WTC11 (cell line): ENCODE data around the gene TMCC1. TPM values are rescaled to one million over a fixed set of nuclear protein-coding genes. Genes with fewer than 3 reads are reported as not detected.
A peak's percentile ranks its signal among the peaks of the same experiment; 100 is the strongest.
"Not testable (repeated sequence)": the region's sequence is repeated elsewhere in the genome, so short reads cannot be mapped to it uniquely, and the experiment has no call there.

Experiments used
- ATAC-seq: fragments of 200-7000 bp; cut with Tn5 transposase; 2 replicates; pipeline ENCODE4 v1.10.0; 2021; ENCODE audit warnings: mild to moderate bottlenecking, moderate library complexity
- CTCF ChIA-PET: fragments of 300-600 bp; sonication (Branson Sonifier 250); formaldehyde crosslinking; loops from one replicate; lab custom pipeline; 2021; ENCODE audit warnings: antibody characterized with exemption; lab: Charles Lee
- POLR2A ChIA-PET: fragments of 350-600 bp; sonication (Branson Sonifier 250); formaldehyde crosslinking; loops from one replicate; lab custom pipeline; 2021; ENCODE audit warnings: antibody characterized with exemption; lab: Charles Lee
- DNase-seq: peaks from one replicate; pipeline ENCODE4 v3.0.0; 2021; ENCODE audit warnings: low spot score
- H3K27ac Mint-ChIP-seq: 2 replicates; pipeline ENCODE4 v1.8.0; 2021; ENCODE audit warnings: mixed read lengths
- H3K27me3 Mint-ChIP-seq: 2 replicates; pipeline ENCODE4 v1.8.0; 2021; ENCODE audit warnings: low read depth, mild to moderate bottlenecking, moderate library complexity, mixed read lengths
- H3K36me3 Mint-ChIP-seq: 2 replicates; pipeline ENCODE4 v1.8.0; 2021; ENCODE audit warnings: mixed read lengths
- H3K4me1 Mint-ChIP-seq: 2 replicates; pipeline ENCODE4 v1.8.0; 2022; ENCODE audit warnings: mixed read lengths
- H3K4me3 Mint-ChIP-seq: 2 replicates; pipeline ENCODE4 v1.8.0; 2021; ENCODE audit warnings: mild to moderate bottlenecking, moderate library complexity, mixed read lengths
- H3K9me3 Mint-ChIP-seq: 2 replicates; pipeline ENCODE4 v1.8.0; 2021; ENCODE audit warnings: mixed read lengths
- CREM ChIP-seq: sonication (generic); formaldehyde crosslinking; IDR thresholded peaks from 2 replicates; pipeline ENCODE4 v1.8.1; 2022; ENCODE audit warnings: mild to moderate bottlenecking, missing genetic modification reagents, moderate library complexity
- ELF4 ChIP-seq: sonication (generic); formaldehyde crosslinking; IDR thresholded peaks from 2 replicates; pipeline ENCODE4 v1.8.1; 2022; ENCODE audit warnings: low read depth, mild to moderate bottlenecking, moderate library complexity, missing genetic modification reagents
- ETV6 ChIP-seq: sonication (generic); formaldehyde crosslinking; IDR thresholded peaks from 2 replicates; pipeline ENCODE4 v1.8.1; 2022; ENCODE audit warnings: mild to moderate bottlenecking, missing genetic modification reagents
- GABPB1 ChIP-seq: sonication (generic); formaldehyde crosslinking; IDR thresholded peaks from 2 replicates; pipeline ENCODE4 v1.8.1; 2023; ENCODE audit warnings: mild to moderate bottlenecking, missing genetic modification reagents
- JAZF1 ChIP-seq: fragments of 250-450 bp; sonication (Bioruptor Pico); IDR thresholded peaks from 2 replicates; pipeline ENCODE4 v1.9.0; 2021; ENCODE audit warnings: moderate library complexity, mild to moderate bottlenecking, inconsistent platforms
- MXD4 ChIP-seq: fragments of 250-450 bp; sonication (Bioruptor Pico); IDR thresholded peaks from 2 replicates; pipeline ENCODE4 v1.8.0; 2021; ENCODE audit warnings: mild to moderate bottlenecking, moderate library complexity, borderline replicate concordance
- MYBL2 ChIP-seq: sonication (generic); formaldehyde crosslinking; IDR thresholded peaks from 2 replicates; pipeline ENCODE4 v1.8.1; 2023; ENCODE audit warnings: mild to moderate bottlenecking, moderate library complexity, missing genetic modification reagents
- NFATC4 ChIP-seq: fragments of 250-450 bp; sonication (Bioruptor Pico); IDR thresholded peaks from 2 replicates; pipeline ENCODE4 v1.9.0; 2021; ENCODE audit warnings: mild to moderate bottlenecking
- NR2C2 ChIP-seq: sonication (generic); formaldehyde crosslinking; IDR thresholded peaks from 2 replicates; pipeline ENCODE4 v1.8.0; 2022; ENCODE audit warnings: mild to moderate bottlenecking, missing genetic modification reagents
- OVOL2 ChIP-seq: fragments of 250-450 bp; sonication (Bioruptor Pico); IDR thresholded peaks from 2 replicates; pipeline ENCODE4 v1.9.0; 2021; ENCODE audit warnings: mild to moderate bottlenecking, borderline replicate concordance
- TP53 ChIP-seq: sonication (generic); formaldehyde crosslinking; IDR thresholded peaks from 2 replicates; pipeline ENCODE4 v1.8.1; 2023; ENCODE audit warnings: mild to moderate bottlenecking, missing genetic modification reagents
- ZBTB21 ChIP-seq: sonication (generic); formaldehyde crosslinking; IDR thresholded peaks from 2 replicates; pipeline ENCODE4 v1.8.1; 2023; ENCODE audit warnings: mild to moderate bottlenecking, missing genetic modification reagents, borderline replicate concordance
- ZNF121 ChIP-seq: sonication (generic); formaldehyde crosslinking; IDR thresholded peaks from 2 replicates; pipeline ENCODE4 v1.8.0; 2023; ENCODE audit warnings: missing genetic modification reagents
- ZNF219 ChIP-seq: sonication (generic); formaldehyde crosslinking; IDR thresholded peaks from 2 replicates; pipeline ENCODE4 v1.8.0; 2023; ENCODE audit warnings: missing genetic modification reagents, mild to moderate bottlenecking, borderline replicate concordance
- total RNA-seq: library from RNA; stranded (reverse); gene quantifications from 3 replicates; pipeline ENCODE4 v1.2.3, GENCODE V29; 2021
- TF ChIP-seq, protein P1 (sequence below): sonication (generic); formaldehyde crosslinking; IDR thresholded peaks from 2 replicates; pipeline ENCODE4 v1.8.1; 2023; ENCODE audit warnings: mild to moderate bottlenecking, missing genetic modification reagents, borderline replicate concordance
- TF ChIP-seq, protein P2 (sequence below): sonication (generic); formaldehyde crosslinking; IDR thresholded peaks from 2 replicates; pipeline ENCODE4 v1.8.1; 2022; ENCODE audit warnings: mild to moderate bottlenecking, moderate library complexity, missing genetic modification reagents
- TF ChIP-seq, protein P3 (sequence below): fragments of 250-450 bp; sonication (Bioruptor Pico); IDR thresholded peaks from 2 replicates; pipeline ENCODE4 v2.1.2; 2022; ENCODE audit warnings: mild to moderate bottlenecking, moderate library complexity
- TF ChIP-seq, protein P4 (sequence below): sonication (generic); formaldehyde crosslinking; IDR thresholded peaks from 2 replicates; pipeline ENCODE4 v1.8.1; 2022; ENCODE audit warnings: missing genetic modification reagents, borderline replicate concordance
- TF ChIP-seq, protein P5 (sequence below): sonication (generic); formaldehyde crosslinking; IDR thresholded peaks from 2 replicates; pipeline ENCODE4 v1.8.1; 2022; ENCODE audit warnings: low read depth, mild to moderate bottlenecking, moderate library complexity, missing genetic modification reagents, borderline replicate concordance
- TF ChIP-seq, protein P6 (sequence below): sonication (generic); formaldehyde crosslinking; IDR thresholded peaks from 2 replicates; pipeline ENCODE4 v1.8.0; 2022; ENCODE audit warnings: mild to moderate bottlenecking, missing genetic modification reagents
- TF ChIP-seq, protein P7 (sequence below): sonication (generic); formaldehyde crosslinking; IDR thresholded peaks from 2 replicates; pipeline ENCODE4 v1.8.0; 2022; ENCODE audit warnings: mild to moderate bottlenecking, missing genetic modification reagents

Gene TMCC1
- total RNA-seq, 1 experiment from 2014 or later, result 29.3 TPM

DNA sequence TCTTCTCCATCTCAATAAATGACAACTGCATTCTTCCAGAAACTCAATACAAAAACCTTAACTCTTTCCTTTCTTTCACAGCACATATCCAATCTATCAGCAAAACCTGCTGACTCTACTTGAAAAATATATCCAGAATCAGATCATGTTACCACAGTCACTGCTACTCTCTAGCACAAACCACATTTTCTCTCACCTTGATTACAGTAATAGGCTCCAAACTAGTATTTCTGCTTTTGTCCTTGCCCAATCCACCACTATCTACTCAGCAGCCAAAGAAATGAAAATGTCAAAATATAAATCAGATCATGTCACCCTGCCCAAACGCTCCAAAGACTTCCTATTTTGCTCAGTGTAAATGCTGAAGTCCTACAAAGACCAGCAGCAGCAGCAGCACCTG is 15.2 kb downstream of the TMCC1 start:
- ATAC-seq, result no peak
- Mint-ChIP-seq H3K4me3 (no peak overlapping the region), H3K27ac (peak overlapping the region; percentile 57; the same call in 1 of the 2 replicates), H3K27me3 (no peaks in the 10 kb centered on the region), H3K9me3 (0 out of 2 replicates have a peak, but pooled peaks cover 5% of the 10 kb centered on the region), H3K36me3 (peaks cover 33% of the 10 kb centered on the region), H3K4me1 (no peaks in the 10 kb centered on the region)
- TF ChIP-seq JAZF1 (CRISPR knock-in tag) (no peak), ZBTB21 (CRISPR knock-in tag) (no peak), TP53 (no peak), CREM (CRISPR knock-in tag) (no peak), OVOL2 (CRISPR knock-in tag) (no peak), MXD4 (CRISPR knock-in tag) (no peak), ETV6 (CRISPR knock-in tag) (no peak), MYBL2 (CRISPR knock-in tag) (no peak)
- TF ChIP-seq, protein P1, sequence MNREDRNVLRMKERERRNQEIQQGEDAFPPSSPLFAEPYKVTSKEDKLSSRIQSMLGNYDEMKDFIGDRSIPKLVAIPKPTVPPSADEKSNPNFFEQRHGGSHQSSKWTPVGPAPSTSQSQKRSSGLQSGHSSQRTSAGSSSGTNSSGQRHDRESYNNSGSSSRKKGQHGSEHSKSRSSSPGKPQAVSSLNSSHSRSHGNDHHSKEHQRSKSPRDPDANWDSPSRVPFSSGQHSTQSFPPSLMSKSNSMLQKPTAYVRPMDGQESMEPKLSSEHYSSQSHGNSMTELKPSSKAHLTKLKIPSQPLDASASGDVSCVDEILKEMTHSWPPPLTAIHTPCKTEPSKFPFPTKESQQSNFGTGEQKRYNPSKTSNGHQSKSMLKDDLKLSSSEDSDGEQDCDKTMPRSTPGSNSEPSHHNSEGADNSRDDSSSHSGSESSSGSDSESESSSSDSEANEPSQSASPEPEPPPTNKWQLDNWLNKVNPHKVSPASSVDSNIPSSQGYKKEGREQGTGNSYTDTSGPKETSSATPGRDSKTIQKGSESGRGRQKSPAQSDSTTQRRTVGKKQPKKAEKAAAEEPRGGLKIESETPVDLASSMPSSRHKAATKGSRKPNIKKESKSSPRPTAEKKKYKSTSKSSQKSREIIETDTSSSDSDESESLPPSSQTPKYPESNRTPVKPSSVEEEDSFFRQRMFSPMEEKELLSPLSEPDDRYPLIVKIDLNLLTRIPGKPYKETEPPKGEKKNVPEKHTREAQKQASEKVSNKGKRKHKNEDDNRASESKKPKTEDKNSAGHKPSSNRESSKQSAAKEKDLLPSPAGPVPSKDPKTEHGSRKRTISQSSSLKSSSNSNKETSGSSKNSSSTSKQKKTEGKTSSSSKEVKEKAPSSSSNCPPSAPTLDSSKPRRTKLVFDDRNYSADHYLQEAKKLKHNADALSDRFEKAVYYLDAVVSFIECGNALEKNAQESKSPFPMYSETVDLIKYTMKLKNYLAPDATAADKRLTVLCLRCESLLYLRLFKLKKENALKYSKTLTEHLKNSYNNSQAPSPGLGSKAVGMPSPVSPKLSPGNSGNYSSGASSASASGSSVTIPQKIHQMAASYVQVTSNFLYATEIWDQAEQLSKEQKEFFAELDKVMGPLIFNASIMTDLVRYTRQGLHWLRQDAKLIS (CRISPR knock-in tag), result no peak
- TF ChIP-seq, protein P2, sequence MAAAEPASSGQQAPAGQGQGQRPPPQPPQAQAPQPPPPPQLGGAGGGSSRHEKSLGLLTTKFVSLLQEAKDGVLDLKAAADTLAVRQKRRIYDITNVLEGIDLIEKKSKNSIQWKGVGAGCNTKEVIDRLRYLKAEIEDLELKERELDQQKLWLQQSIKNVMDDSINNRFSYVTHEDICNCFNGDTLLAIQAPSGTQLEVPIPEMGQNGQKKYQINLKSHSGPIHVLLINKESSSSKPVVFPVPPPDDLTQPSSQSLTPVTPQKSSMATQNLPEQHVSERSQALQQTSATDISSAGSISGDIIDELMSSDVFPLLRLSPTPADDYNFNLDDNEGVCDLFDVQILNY, result no peak
- DNase-seq, result no peak
- CTCF ChIA-PET, result no interaction called here
- POLR2A ChIA-PET, result no interaction called here

DNA sequence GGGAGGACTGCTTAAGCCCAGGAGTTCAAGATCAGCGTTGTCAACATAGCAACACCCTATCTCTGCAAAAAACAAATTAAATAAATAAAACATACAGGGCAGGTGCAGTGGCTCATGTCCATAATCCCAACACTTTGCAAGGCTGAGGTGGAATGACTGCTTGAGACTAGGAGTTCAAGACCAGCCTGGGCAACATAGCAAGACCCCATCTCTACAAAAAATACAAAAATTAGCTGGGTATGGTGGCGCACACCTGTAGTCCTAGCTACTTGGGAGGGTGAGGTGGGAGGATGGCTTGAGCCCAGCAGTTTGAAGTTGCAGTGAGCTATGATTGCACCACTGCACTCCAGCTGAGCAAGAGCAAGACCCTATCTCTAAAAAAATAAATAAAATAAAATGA is 19.0 kb downstream of the TMCC1 start:
- ATAC-seq, H3K27ac Mint-ChIP-seq, H3K4me3 Mint-ChIP-seq, CTCF ChIA-PET, H3K27me3 Mint-ChIP-seq, H3K4me1 Mint-ChIP-seq, DNase-seq, POLR2A ChIA-PET, H3K9me3 Mint-ChIP-seq: not testable (repeated sequence)
- TF ChIP-seq ZNF121, result peak; percentile 71; the same call in 1 of the 2 replicates
- peaks cover 33% of the 10 kb centered on the region for H3K36me3 Mint-ChIP-seq

DNA sequence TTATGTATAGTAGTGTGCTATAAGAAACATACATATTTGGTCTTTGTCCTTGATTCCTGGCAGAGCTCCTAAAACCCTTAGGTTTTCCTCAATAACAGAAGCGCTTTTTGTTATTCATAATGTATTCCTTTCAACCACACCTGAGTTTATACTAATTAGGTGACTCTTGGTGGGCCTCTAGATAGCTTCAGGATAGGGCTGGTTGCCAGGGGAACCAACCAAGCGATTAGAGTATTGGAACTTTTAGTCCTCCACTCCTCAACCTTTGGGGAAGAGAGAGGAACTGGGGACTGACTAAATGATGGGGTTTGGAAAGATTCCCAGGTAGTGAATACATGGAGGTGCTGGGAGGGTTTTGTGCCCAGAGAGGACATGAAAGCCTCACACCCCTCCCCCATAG is 24.6 kb downstream of the TMCC1 start:
- Mint-ChIP-seq H3K27me3 (no peaks in the 10 kb centered on the region), H3K36me3 (peaks cover 18% of the 10 kb centered on the region), H3K4me3 (no peak overlapping the region), H3K9me3 (no peaks in the 10 kb centered on the region), H3K27ac (no peak overlapping the region), H3K4me1 (peaks cover 26% of the 10 kb centered on the region)
- CTCF ChIA-PET, result no interaction called here
- POLR2A ChIA-PET, result no interaction called here
- ATAC-seq (peak; percentile 50), DNase-seq (no peak)
- TF ChIP-seq OVOL2 (CRISPR knock-in tag), result no peak
- TF ChIP-seq, protein P3, sequence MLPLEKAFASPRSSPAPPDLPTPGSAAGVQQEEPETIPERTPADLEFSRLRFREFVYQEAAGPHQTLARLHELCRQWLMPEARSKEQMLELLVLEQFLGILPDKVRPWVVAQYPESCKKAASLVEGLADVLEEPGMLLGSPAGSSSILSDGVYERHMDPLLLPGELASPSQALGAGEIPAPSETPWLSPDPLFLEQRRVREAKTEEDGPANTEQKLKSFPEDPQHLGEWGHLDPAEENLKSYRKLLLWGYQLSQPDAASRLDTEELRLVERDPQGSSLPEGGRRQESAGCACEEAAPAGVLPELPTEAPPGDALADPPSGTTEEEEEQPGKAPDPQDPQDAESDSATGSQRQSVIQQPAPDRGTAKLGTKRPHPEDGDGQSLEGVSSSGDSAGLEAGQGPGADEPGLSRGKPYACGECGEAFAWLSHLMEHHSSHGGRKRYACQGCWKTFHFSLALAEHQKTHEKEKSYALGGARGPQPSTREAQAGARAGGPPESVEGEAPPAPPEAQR (CRISPR knock-in tag), result no peak
- no peak for TF ChIP-seq NR2C2 (CRISPR knock-in tag)
- no peak for TF ChIP-seq GABPB1 (CRISPR knock-in tag)
- TF ChIP-seq, protein P4, sequence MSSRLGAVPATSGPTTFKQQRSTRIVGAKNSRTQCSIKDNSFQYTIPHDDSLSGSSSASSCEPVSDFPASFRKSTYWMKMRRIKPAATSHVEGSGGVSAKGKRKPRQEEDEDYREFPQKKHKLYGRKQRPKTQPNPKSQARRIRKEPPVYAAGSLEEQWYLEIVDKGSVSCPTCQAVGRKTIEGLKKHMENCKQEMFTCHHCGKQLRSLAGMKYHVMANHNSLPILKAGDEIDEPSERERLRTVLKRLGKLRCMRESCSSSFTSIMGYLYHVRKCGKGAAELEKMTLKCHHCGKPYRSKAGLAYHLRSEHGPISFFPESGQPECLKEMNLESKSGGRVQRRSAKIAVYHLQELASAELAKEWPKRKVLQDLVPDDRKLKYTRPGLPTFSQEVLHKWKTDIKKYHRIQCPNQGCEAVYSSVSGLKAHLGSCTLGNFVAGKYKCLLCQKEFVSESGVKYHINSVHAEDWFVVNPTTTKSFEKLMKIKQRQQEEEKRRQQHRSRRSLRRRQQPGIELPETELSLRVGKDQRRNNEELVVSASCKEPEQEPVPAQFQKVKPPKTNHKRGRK, result no peak
- no peak for TF ChIP-seq NFATC4
- TF ChIP-seq, protein P5, sequence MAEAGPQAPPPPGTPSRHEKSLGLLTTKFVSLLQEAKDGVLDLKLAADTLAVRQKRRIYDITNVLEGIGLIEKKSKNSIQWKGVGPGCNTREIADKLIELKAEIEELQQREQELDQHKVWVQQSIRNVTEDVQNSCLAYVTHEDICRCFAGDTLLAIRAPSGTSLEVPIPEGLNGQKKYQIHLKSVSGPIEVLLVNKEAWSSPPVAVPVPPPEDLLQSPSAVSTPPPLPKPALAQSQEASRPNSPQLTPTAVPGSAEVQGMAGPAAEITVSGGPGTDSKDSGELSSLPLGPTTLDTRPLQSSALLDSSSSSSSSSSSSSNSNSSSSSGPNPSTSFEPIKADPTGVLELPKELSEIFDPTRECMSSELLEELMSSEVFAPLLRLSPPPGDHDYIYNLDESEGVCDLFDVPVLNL, result no peak
- TF ChIP-seq ZNF219 (CRISPR knock-in tag), result no peak
- TF ChIP-seq, protein P6, sequence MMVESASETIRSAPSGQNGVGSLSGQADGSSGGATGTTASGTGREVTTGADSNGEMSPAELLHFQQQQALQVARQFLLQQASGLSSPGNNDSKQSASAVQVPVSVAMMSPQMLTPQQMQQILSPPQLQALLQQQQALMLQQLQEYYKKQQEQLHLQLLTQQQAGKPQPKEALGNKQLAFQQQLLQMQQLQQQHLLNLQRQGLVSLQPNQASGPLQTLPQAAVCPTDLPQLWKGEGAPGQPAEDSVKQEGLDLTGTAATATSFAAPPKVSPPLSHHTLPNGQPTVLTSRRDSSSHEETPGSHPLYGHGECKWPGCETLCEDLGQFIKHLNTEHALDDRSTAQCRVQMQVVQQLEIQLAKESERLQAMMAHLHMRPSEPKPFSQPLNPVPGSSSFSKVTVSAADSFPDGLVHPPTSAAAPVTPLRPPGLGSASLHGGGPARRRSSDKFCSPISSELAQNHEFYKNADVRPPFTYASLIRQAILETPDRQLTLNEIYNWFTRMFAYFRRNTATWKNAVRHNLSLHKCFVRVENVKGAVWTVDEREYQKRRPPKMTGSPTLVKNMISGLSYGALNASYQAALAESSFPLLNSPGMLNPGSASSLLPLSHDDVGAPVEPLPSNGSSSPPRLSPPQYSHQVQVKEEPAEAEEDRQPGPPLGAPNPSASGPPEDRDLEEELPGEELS (CRISPR knock-in tag), result no peak
- no peak for TF ChIP-seq ELF4 (CRISPR knock-in tag)
- TF ChIP-seq, protein P7, sequence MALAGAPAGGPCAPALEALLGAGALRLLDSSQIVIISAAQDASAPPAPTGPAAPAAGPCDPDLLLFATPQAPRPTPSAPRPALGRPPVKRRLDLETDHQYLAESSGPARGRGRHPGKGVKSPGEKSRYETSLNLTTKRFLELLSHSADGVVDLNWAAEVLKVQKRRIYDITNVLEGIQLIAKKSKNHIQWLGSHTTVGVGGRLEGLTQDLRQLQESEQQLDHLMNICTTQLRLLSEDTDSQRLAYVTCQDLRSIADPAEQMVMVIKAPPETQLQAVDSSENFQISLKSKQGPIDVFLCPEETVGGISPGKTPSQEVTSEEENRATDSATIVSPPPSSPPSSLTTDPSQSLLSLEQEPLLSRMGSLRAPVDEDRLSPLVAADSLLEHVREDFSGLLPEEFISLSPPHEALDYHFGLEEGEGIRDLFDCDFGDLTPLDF (CRISPR knock-in tag), result no peak
